ENCODE data around the gene CMTM1. TPM values are rescaled to one million over a fixed set of nuclear protein-coding genes. Genes with fewer than 3 reads are reported as not detected.
A peak's percentile ranks its signal among the peaks of the same experiment; 100 is the strongest.
"Not testable (repeated sequence)": the region's sequence is repeated elsewhere in the genome, so short reads cannot be mapped to it uniquely, and the experiment has no call there.

The CMTM1 gene
- total RNA-seq, 1 donor from 2014 or later, result 8.4 TPM

DNA sequence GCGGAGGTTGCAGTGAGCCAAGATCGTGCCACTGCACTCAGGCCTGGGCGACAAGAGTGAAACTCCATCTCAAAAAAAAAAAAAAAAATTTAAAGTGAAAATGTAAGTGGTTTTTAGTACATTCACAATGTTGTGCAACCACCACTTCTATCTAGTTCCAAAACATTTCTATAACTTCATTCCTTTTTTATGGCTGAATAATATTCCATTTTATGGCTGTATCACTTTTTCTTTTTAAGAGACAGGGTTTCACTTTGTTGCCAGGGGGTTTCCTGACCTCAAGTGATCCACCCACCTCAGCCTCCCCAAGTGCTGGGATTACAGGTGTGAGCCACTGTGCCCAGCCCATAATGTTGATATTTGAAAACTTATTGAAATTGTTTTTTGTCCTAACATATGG is 26.6 kb downstream of the CMTM1 start:
- Mint-ChIP-seq H3K4me3 (no peak overlapping the region), H3K4me1 (ENCODE audit: unreplicated experiment) (no peaks in the 10 kb centered on the region), H3K27ac (no peak overlapping the region), H3K9me3 (no peaks in the 10 kb centered on the region), H3K27me3 (no peaks in the 10 kb centered on the region), H3K36me3 (no peaks in the 10 kb centered on the region)
- DNase-seq (ENCODE audit: extremely low spot score, unreplicated experiment), result no peak
- TF ChIP-seq CTCF (conservative IDR thresholded peaks at IDR 0.05), result no peak

DNA sequence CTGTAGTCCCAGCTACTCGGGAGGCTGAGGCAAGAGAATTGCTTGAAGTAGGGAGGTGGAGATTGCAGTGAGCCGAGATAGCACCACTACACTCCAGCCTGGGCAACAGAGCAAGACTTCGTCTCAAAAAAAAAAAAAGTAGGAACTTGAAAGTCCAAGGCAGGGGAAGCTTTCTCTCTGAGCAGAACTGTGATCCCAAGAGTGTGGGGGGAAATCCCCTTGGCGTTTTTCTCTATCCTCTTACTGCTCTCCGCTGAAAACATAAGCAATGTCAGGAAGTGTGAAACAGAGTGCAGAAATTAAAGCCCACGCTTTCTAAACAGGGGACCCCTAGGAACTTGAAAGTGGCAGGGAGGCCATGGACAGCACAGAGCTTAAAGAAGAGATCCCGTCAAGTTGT is 28.5 kb downstream of the CMTM1 start:
- no peak for TF ChIP-seq CTCF (conservative IDR thresholded peaks at IDR 0.05)
- Mint-ChIP-seq H3K4me1 (ENCODE audit: unreplicated experiment) (no peaks in the 10 kb centered on the region), H3K27ac (no peak overlapping the region), H3K4me3 (no peak overlapping the region), H3K27me3 (no peaks in the 10 kb centered on the region), H3K36me3 (no peaks in the 10 kb centered on the region), H3K9me3 (no peaks in the 10 kb centered on the region)
- DNase-seq (ENCODE audit: extremely low spot score, unreplicated experiment), result no peak

DNA sequence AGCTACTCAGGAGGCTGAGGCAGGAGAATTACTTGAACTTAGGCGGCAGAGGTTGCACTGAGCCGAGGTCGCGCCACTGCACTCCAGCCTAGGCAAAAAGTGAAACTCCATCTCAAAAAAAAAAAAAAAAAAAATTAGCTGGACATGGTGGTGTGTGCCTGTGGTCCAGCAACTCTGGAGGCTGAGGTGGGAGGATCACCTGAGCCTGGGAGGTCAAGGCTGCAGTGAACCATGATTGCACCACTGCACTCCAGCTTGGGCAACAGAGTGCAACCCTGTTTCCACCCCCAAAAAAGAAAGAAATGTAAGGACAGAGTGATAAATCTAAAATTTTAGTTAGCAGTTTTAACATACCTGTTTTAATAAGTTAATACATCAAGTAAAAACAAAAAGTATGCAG is 30.3 kb downstream of the CMTM1 start:
- H3K27ac Mint-ChIP-seq; H3K36me3 Mint-ChIP-seq; H3K4me1 Mint-ChIP-seq (ENCODE audit: unreplicated experiment); H3K4me3 Mint-ChIP-seq; DNase-seq (ENCODE audit: extremely low spot score, unreplicated experiment); H3K27me3 Mint-ChIP-seq; H3K9me3 Mint-ChIP-seq: not testable (repeated sequence)

DNA sequence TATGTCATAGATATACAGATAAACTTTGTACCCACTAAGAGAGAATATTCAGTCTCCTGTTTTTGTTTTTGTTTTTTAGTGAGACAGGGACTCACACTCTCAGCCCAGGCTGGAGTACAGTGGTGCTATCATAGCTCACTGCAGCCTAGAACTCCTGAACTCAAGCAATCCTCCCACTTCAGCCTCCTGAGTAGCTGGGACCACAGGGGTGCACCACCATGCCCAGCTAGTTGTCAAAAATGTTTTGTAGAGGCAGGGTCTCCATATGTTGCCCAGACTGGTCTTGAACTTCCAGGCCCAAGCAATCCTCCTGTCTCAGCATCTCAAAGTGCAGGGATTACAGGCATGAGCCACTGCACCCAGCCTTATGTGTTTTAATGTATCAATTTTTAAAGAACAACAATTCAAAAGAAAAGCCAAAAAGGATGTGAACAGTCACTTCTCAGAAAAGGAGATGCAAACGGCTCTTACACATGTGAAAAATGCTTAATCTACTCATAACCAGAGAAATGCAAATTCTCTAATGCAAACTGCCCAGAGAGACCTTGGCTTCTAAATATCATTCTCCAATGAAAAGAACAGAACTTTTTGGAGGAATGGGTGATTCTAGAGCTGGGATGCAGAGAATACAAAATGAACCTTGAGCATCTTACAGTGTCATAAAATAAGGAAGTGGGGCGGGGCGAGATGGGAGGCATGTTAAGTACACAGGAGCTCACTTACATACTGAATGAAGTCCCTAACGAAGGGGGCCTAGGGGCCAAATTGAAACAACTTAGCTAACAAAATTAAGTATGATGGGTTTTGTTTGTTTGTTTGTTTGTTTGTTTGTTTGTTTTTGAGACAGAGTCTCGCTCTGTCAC is 31.0 kb downstream of the CMTM1 start:
- Mint-ChIP-seq H3K27ac (peak overlapping the region; percentile 0), H3K9me3 (no peaks in the 10 kb centered on the region), H3K36me3 (no peaks in the 10 kb centered on the region), H3K27me3 (no peaks in the 10 kb centered on the region), H3K4me3 (no peak overlapping the region), H3K4me1 (ENCODE audit: unreplicated experiment) (peaks cover 5% of the 10 kb centered on the region)
- DNase-seq (ENCODE audit: extremely low spot score, unreplicated experiment), result no peak
- TF ChIP-seq CTCF (conservative IDR thresholded peaks at IDR 0.05), result no peak

- DNase-seq (ENCODE audit: extremely low spot score, unreplicated experiment), result no peak
- no peaks in the 10 kb centered on the region for H3K36me3 Mint-ChIP-seq
- no peak overlapping the region for H3K4me3 Mint-ChIP-seq
- no peak for TF ChIP-seq CTCF (conservative IDR thresholded peaks at IDR 0.05)
- peak overlapping the region; percentile 85 for H3K27ac Mint-ChIP-seq
- no peaks in the 10 kb centered on the region for H3K9me3 Mint-ChIP-seq
- no peaks in the 10 kb centered on the region for H3K27me3 Mint-ChIP-seq
- peaks cover 8% of the 10 kb centered on the region for H3K4me1 Mint-ChIP-seq (ENCODE audit: unreplicated experiment)
Measured at GRCh38 chr16:66598111-66598510, 31.9 kb downstream of the CMTM1 start.

DNA sequence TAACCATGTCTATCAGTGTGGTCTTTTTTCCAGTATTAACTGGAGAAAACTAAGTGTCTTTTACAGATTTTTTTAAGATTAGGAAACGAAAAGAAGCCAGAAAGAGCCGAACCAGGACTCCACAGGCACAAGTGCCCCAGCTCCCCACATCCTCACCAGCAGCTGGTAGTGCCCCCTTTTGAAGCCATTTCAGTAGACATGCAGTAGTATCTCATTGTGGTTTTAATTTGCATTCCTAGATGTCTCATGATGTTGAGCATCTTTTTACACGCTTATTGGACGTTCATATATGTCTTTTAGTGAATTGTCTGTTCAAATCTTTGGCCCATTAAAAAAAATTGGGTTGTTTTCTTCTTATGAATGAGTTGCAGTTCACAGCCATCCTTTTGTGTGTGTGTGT is 33.5 kb downstream of the CMTM1 start:
- Mint-ChIP-seq H3K4me1 (ENCODE audit: unreplicated experiment) (peaks cover 15% of the 10 kb centered on the region), H3K36me3 (no peaks in the 10 kb centered on the region), H3K27ac (peak overlapping the region; percentile 6), H3K9me3 (no peaks in the 10 kb centered on the region), H3K4me3 (no peak overlapping the region), H3K27me3 (peaks cover 3% of the 10 kb centered on the region)
- TF ChIP-seq CTCF (conservative IDR thresholded peaks at IDR 0.05), result no peak
- no peak for DNase-seq (ENCODE audit: extremely low spot score, unreplicated experiment)
